ENCODE data around the gene CSRNP3.

The CSRNP3 gene

GRCh38 chr2:165533331-165533730, 63.8 kb downstream of the CSRNP3 start:
- no peak for DNase-seq
- Histone ChIP-seq H3K9me3 (ENCODE audit: control insufficient read depth, low read length) (no peaks in the 10 kb centered on the region), H3K27me3 (replicated peaks; ENCODE audit: control insufficient read depth, insufficient read depth, low read length, poor library complexity, severe bottlenecking) (no peaks in the 10 kb centered on the region), H3K4me1 (ENCODE audit: control insufficient read depth, insufficient read depth, low read length, poor library complexity, severe bottlenecking) (no peaks in the 10 kb centered on the region), H3K36me3 (ENCODE audit: control insufficient read depth, insufficient read depth, low read length) (no peaks in the 10 kb centered on the region), H3K27ac (ENCODE audit: insufficient read depth, low read length, poor library complexity, severe bottlenecking) (no peak overlapping the region), H3K4me3 (ENCODE audit: insufficient read depth, low read depth, low read length, poor library complexity, severe bottlenecking) (no peak overlapping the region)

- H3K27ac ChIP-seq (ENCODE audit: insufficient read depth, low read length, poor library complexity, severe bottlenecking) = no peak overlapping the region
- no peaks in the 10 kb centered on the region for H3K9me3 ChIP-seq (ENCODE audit: control insufficient read depth, low read length)
- no peaks in the 10 kb centered on the region for H3K36me3 ChIP-seq (ENCODE audit: control insufficient read depth, insufficient read depth, low read length)
- H3K4me3 ChIP-seq (ENCODE audit: insufficient read depth, low read depth, low read length, poor library complexity, severe bottlenecking) = no peak overlapping the region
- no peaks in the 10 kb centered on the region for H3K4me1 ChIP-seq (ENCODE audit: control insufficient read depth, insufficient read depth, low read length, poor library complexity, severe bottlenecking)
- no peak for DNase-seq
- no peaks in the 10 kb centered on the region for H3K27me3 ChIP-seq (replicated peaks; ENCODE audit: control insufficient read depth, insufficient read depth, low read length, poor library complexity, severe bottlenecking)
These were observed 66.0 kb downstream of the CSRNP3 start for GRCh38 chr2:165535471-165535870.

GRCh38 chr2:165536851-165537499, 67.5 kb downstream of the CSRNP3 start:
- Histone ChIP-seq H3K9me3 (ENCODE audit: control insufficient read depth, low read length) (no peaks in the 10 kb centered on the region), H3K4me3 (ENCODE audit: insufficient read depth, low read depth, low read length, poor library complexity, severe bottlenecking) (no peak overlapping the region), H3K27ac (ENCODE audit: insufficient read depth, low read length, poor library complexity, severe bottlenecking) (no peak overlapping the region), H3K4me1 (ENCODE audit: control insufficient read depth, insufficient read depth, low read length, poor library complexity, severe bottlenecking) (no peaks in the 10 kb centered on the region), H3K27me3 (replicated peaks; ENCODE audit: control insufficient read depth, insufficient read depth, low read length, poor library complexity, severe bottlenecking) (no peaks in the 10 kb centered on the region), H3K36me3 (ENCODE audit: control insufficient read depth, insufficient read depth, low read length) (no peaks in the 10 kb centered on the region)
- no peak for DNase-seq

- no peak overlapping the region for H3K27ac ChIP-seq (ENCODE audit: insufficient read depth, low read length, poor library complexity, severe bottlenecking)
- H3K4me1 ChIP-seq (ENCODE audit: control insufficient read depth, insufficient read depth, low read length, poor library complexity, severe bottlenecking) = no peaks in the 10 kb centered on the region
- no peaks in the 10 kb centered on the region for H3K36me3 ChIP-seq (ENCODE audit: control insufficient read depth, insufficient read depth, low read length)
- DNase-seq = no peak
- H3K9me3 ChIP-seq (ENCODE audit: control insufficient read depth, low read length) = no peaks in the 10 kb centered on the region
- no peak overlapping the region for H3K4me3 ChIP-seq (ENCODE audit: insufficient read depth, low read depth, low read length, poor library complexity, severe bottlenecking)
- H3K27me3 ChIP-seq (replicated peaks; ENCODE audit: control insufficient read depth, insufficient read depth, low read length, poor library complexity, severe bottlenecking) = no peaks in the 10 kb centered on the region
These were observed 70.5 kb downstream of the CSRNP3 start for GRCh38 chr2:165539985-165540384.

GRCh38 chr2:165544897-165545296, 75.4 kb downstream of the CSRNP3 start:
- Histone ChIP-seq H3K4me1 (ENCODE audit: control insufficient read depth, insufficient read depth, low read length, poor library complexity, severe bottlenecking) (no peaks in the 10 kb centered on the region), H3K27ac (ENCODE audit: insufficient read depth, low read length, poor library complexity, severe bottlenecking) (no peak overlapping the region), H3K27me3 (replicated peaks; ENCODE audit: control insufficient read depth, insufficient read depth, low read length, poor library complexity, severe bottlenecking) (no peaks in the 10 kb centered on the region), H3K36me3 (ENCODE audit: control insufficient read depth, insufficient read depth, low read length) (no peaks in the 10 kb centered on the region), H3K9me3 (ENCODE audit: control insufficient read depth, low read length) (no peaks in the 10 kb centered on the region), H3K4me3 (ENCODE audit: insufficient read depth, low read depth, low read length, poor library complexity, severe bottlenecking) (no peak overlapping the region)
- DNase-seq = no peak

GRCh38 chr2:165547900-165548299, 78.4 kb downstream of the CSRNP3 start:
- no peak for DNase-seq

GRCh38 chr2:165549619-165550018, 80.1 kb downstream of the CSRNP3 start:
- H3K4me1 ChIP-seq (ENCODE audit: control insufficient read depth, insufficient read depth, low read length, poor library complexity, severe bottlenecking) = no peaks in the 10 kb centered on the region
- no peaks in the 10 kb centered on the region for H3K27me3 ChIP-seq (replicated peaks; ENCODE audit: control insufficient read depth, insufficient read depth, low read length, poor library complexity, severe bottlenecking)
- H3K4me3 ChIP-seq (ENCODE audit: insufficient read depth, low read depth, low read length, poor library complexity, severe bottlenecking) = no peak overlapping the region
- H3K36me3 ChIP-seq (ENCODE audit: control insufficient read depth, insufficient read depth, low read length) = no peaks in the 10 kb centered on the region
- H3K9me3 ChIP-seq (ENCODE audit: control insufficient read depth, low read length) = no peaks in the 10 kb centered on the region
- DNase-seq = no peak
- H3K27ac ChIP-seq (ENCODE audit: insufficient read depth, low read length, poor library complexity, severe bottlenecking) = no peak overlapping the region

More at GRCh38 chr2:165547900-165548299, 78.4 kb downstream of the CSRNP3 start:
- H3K4me3 ChIP-seq (ENCODE audit: insufficient read depth, low read depth, low read length, poor library complexity, severe bottlenecking) = no peak overlapping the region
- H3K27me3 ChIP-seq (replicated peaks; ENCODE audit: control insufficient read depth, insufficient read depth, low read length, poor library complexity, severe bottlenecking) = no peaks in the 10 kb centered on the region
- no peaks in the 10 kb centered on the region for H3K4me1 ChIP-seq (ENCODE audit: control insufficient read depth, insufficient read depth, low read length, poor library complexity, severe bottlenecking)
- H3K36me3 ChIP-seq (ENCODE audit: control insufficient read depth, insufficient read depth, low read length) = no peaks in the 10 kb centered on the region
- no peak overlapping the region for H3K27ac ChIP-seq (ENCODE audit: insufficient read depth, low read length, poor library complexity, severe bottlenecking)
- no peaks in the 10 kb centered on the region for H3K9me3 ChIP-seq (ENCODE audit: control insufficient read depth, low read length)

- H3K36me3 ChIP-seq (ENCODE audit: control insufficient read depth, insufficient read depth, low read length) = no peaks in the 10 kb centered on the region
- H3K4me1 ChIP-seq (ENCODE audit: control insufficient read depth, insufficient read depth, low read length, poor library complexity, severe bottlenecking) = no peaks in the 10 kb centered on the region
- H3K27me3 ChIP-seq (replicated peaks; ENCODE audit: control insufficient read depth, insufficient read depth, low read length, poor library complexity, severe bottlenecking) = no peaks in the 10 kb centered on the region
- no peak overlapping the region for H3K27ac ChIP-seq (ENCODE audit: insufficient read depth, low read length, poor library complexity, severe bottlenecking)
- H3K4me3 ChIP-seq (ENCODE audit: insufficient read depth, low read depth, low read length, poor library complexity, severe bottlenecking) = no peak overlapping the region
- no peaks in the 10 kb centered on the region for H3K9me3 ChIP-seq (ENCODE audit: control insufficient read depth, low read length)
- no peak for DNase-seq
These were observed 89.3 kb downstream of the CSRNP3 start for GRCh38 chr2:165558832-165559231.

GRCh38 chr2:165560377-165560988, 91.0 kb downstream of the CSRNP3 start:
- Histone ChIP-seq H3K4me1 (ENCODE audit: control insufficient read depth, insufficient read depth, low read length, poor library complexity, severe bottlenecking) (no peaks in the 10 kb centered on the region), H3K4me3 (ENCODE audit: insufficient read depth, low read depth, low read length, poor library complexity, severe bottlenecking) (no peak overlapping the region)
- no peak for DNase-seq

GRCh38 chr2:165561516-165561915, 92.0 kb downstream of the CSRNP3 start:
- no peak for DNase-seq
- H3K9me3 ChIP-seq (ENCODE audit: control insufficient read depth, low read length) = no peaks in the 10 kb centered on the region
- no peak overlapping the region for H3K27ac ChIP-seq (ENCODE audit: insufficient read depth, low read length, poor library complexity, severe bottlenecking)
- H3K4me3 ChIP-seq (ENCODE audit: insufficient read depth, low read depth, low read length, poor library complexity, severe bottlenecking) = no peak overlapping the region
- no peaks in the 10 kb centered on the region for H3K27me3 ChIP-seq (replicated peaks; ENCODE audit: control insufficient read depth, insufficient read depth, low read length, poor library complexity, severe bottlenecking)
- H3K4me1 ChIP-seq (ENCODE audit: control insufficient read depth, insufficient read depth, low read length, poor library complexity, severe bottlenecking) = no peaks in the 10 kb centered on the region
- H3K36me3 ChIP-seq (ENCODE audit: control insufficient read depth, insufficient read depth, low read length) = no peaks in the 10 kb centered on the region

More at GRCh38 chr2:165560377-165560988, 91.0 kb downstream of the CSRNP3 start:
- H3K27me3 ChIP-seq (replicated peaks; ENCODE audit: control insufficient read depth, insufficient read depth, low read length, poor library complexity, severe bottlenecking) = no peaks in the 10 kb centered on the region
- H3K9me3 ChIP-seq (ENCODE audit: control insufficient read depth, low read length) = no peaks in the 10 kb centered on the region
- H3K27ac ChIP-seq (ENCODE audit: insufficient read depth, low read length, poor library complexity, severe bottlenecking) = no peak overlapping the region
- no peaks in the 10 kb centered on the region for H3K36me3 ChIP-seq (ENCODE audit: control insufficient read depth, insufficient read depth, low read length)
